NB4 (cell line): ENCODE measurements around the gene PIGM.

Source experiments
- DNase-seq: peaks from one replicate; pipeline ENCODE4 v3.0.0; 2010; ENCODE audit warnings: low read depth
- H3K4me3 ChIP-seq: one replicate; pipeline ENCODE4 v1.5.1; 2011; ENCODE audit warnings: mild to moderate bottlenecking, low read depth, low read length, moderate library complexity
- CTCF ChIP-seq: IDR thresholded peaks from one replicate; pipeline ENCODE4 v1.5.1; 2012; ENCODE audit warnings: low read depth, low read length
- MAX ChIP-seq: IDR thresholded peaks from 2 replicates; pipeline ENCODE4 v1.6.1; 2011; ENCODE audit warnings: low read depth, low read length
- MYC ChIP-seq: IDR thresholded peaks from 2 replicates; pipeline ENCODE4 v1.6.1; 2011; ENCODE audit warnings: low read depth, low read length
- POLR2A ChIP-seq: IDR thresholded peaks from 2 replicates; pipeline ENCODE4 v1.6.1; 2011; ENCODE audit warnings: mild to moderate bottlenecking; ENCODE audit not compliant: insufficient read length; ENCODE audit errors: extremely low read depth

Gene PIGM

GRCh38 chr1:160022330-160023310 lies 9.2 kb downstream of the PIGM start:
- no peak for DNase-seq
- no peak for TF ChIP-seq MAX
- H3K4me3 ChIP-seq, result no peak overlapping the region

- no peak for DNase-seq
- no peak overlapping the region for H3K4me3 ChIP-seq
- TF ChIP-seq CTCF (no peak), POLR2A (no peak), MAX (no peak), MYC (no peak)
These were observed 10.3 kb downstream of the PIGM start for GRCh38 chr1:160021376-160022074.

GRCh38 chr1:160020196-160020595 lies 11.6 kb downstream of the PIGM start:
- H3K4me3 ChIP-seq, result no peak overlapping the region
- TF ChIP-seq CTCF, result no peak
- TF ChIP-seq POLR2A, result no peak
- DNase-seq, result no peak

- no peak overlapping the region for H3K4me3 ChIP-seq
- TF ChIP-seq CTCF (no peak), POLR2A (no peak), MAX (no peak), MYC (no peak)
- DNase-seq, result peak; percentile 25
These were observed 12.9 kb downstream of the PIGM start for GRCh38 chr1:160018900-160019299.

GRCh38 chr1:160018347-160018746 lies 13.4 kb downstream of the PIGM start:
- TF ChIP-seq MAX (no peak), CTCF (no peak), MYC (no peak)
- no peak overlapping the region for H3K4me3 ChIP-seq
- no peak for DNase-seq

- H3K4me3 ChIP-seq, result no peak overlapping the region
- DNase-seq, result no peak
- TF ChIP-seq CTCF (no peak), POLR2A (no peak)
These were observed 14.2 kb downstream of the PIGM start for GRCh38 chr1:160017592-160017991.
